AG09309 (cell line): ENCODE data around the gene CYFIP1.

ENCODE experiments used
- DNase-seq: peaks from one replicate; pipeline ENCODE4 v3.0.0-alpha.2; 2010; ENCODE audit warnings: low read depth
- H3K4me3 ChIP-seq: 2 replicates; pipeline ENCODE4 v1.5.1; 2011; ENCODE audit warnings: mild to moderate bottlenecking, low read depth, low read length, moderate library complexity; ENCODE audit not compliant: control insufficient read depth
- TF ChIP-seq, protein P1 (sequence below): IDR thresholded peaks from 2 replicates; pipeline ENCODE4 v1.5.1; 2011; ENCODE audit warnings: mild to moderate bottlenecking, low read depth, low read length, inconsistent platforms; ENCODE audit not compliant: insufficient read depth, control insufficient read depth; ENCODE audit errors: missing control alignments

CYFIP1 gene

DNA sequence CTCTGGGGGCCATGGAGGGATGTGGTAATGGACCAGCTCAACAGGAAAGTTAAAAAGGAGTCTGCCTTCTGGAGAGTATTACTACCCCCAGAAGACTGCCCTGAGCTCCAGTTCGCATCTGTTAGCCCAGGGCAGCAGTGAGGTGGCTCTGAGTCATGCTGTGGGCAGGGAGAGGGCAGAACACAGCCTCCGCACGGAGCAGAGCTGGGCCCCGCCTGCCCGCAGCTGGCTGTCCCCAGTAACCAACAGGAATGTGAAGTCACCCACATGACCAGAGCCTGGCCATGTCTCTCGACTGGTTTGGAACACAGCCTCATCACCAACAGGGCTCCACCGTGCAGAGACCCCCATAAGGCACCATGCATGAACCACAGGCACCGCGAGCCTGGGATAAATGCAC is 62.1 kb downstream of the CYFIP1 start:
- TF ChIP-seq, protein P1, sequence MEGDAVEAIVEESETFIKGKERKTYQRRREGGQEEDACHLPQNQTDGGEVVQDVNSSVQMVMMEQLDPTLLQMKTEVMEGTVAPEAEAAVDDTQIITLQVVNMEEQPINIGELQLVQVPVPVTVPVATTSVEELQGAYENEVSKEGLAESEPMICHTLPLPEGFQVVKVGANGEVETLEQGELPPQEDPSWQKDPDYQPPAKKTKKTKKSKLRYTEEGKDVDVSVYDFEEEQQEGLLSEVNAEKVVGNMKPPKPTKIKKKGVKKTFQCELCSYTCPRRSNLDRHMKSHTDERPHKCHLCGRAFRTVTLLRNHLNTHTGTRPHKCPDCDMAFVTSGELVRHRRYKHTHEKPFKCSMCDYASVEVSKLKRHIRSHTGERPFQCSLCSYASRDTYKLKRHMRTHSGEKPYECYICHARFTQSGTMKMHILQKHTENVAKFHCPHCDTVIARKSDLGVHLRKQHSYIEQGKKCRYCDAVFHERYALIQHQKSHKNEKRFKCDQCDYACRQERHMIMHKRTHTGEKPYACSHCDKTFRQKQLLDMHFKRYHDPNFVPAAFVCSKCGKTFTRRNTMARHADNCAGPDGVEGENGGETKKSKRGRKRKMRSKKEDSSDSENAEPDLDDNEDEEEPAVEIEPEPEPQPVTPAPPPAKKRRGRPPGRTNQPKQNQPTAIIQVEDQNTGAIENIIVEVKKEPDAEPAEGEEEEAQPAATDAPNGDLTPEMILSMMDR = no peak
- no peak for DNase-seq
- no peak overlapping the region for H3K4me3 ChIP-seq

DNA sequence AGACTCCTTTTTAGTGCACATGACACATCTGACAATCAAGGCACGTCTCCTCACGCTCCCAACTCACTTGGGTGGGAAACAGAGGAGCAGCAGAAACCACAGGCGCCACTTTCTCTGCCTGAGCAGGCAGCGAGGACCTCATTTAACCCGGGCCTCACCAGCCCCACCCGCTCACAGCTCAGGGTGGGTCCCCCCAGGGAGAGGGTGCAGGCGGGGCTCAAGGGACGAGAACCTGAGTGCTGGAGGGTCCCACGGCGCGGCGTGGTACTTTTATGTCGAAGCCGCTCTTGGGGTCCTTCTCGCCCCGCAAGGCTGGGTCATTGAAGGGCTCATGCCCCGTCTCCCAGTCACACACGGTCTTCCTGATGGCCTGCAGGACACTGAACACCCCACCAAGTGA is 62.6 kb downstream of the CYFIP1 start:
- TF ChIP-seq, protein P1 = no peak
- no peak overlapping the region for H3K4me3 ChIP-seq
- DNase-seq = no peak

DNA sequence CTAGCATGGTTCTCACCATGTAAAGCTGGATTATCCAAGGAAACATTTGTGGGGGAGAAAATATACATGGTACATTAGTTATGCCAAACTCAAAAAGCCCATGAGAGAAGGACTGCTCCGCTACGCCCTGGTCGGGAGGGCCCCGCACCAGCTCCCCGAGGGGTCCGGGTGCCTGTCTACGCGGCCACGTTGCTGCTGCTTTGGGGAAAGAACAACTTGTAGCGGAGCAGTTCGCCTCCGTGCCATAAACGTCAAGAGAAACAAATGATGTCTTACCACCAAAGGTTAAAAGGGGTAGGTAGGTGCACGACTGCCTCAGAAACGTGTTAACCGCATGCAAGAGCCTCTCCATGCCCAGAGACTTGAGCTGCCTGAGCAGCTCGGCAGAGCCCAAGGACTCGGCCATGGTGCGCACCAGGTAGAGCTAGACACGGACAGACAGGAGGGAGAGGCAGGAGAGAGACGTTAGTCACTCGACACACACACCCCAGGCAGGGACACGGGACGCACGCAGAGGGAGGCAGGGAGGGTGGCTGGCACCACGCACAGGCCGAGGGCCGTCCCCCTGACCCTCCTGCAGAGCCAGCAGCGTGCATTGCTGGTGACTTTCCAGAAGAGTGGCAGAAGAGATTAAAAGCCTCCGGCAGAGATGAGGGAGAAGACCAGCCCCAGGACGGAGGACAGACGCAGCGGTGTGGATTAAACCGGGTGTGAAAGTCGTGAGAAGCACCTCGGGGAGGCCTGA is 63.4 kb downstream of the CYFIP1 start:
- TF ChIP-seq, protein P1 = no peak
- no peak for DNase-seq
- no peak overlapping the region for H3K4me3 ChIP-seq

DNA sequence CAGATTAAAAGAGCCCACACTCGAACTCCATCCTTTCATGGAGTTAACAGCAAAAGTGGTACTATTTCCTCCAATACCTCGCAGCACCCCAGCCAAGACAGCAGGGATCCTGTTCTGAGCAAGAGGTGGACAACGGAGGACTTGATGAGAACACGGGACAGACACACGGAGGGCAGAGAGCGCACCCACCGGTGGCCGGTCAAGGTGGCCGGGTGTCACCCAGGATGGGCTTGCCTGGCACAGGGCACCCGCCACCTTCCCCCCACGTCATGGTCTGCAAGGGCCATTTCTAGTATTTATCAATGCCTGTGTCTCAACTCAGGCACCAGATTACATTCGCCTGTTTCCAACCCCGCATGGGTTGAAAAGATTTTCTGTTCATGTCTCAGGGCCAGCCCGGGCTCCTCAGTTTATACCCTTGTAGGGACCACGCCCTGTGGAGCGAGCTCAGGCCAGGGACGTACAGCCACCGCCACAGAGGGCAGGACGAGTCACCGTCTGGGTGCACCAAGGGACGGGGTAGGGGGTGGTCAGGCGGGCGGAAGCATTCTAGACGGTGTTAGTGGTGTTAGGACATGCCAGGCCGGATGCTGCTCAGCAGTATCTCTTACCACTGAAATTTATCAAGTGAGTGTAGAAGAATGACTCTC is 64.2 kb downstream of the CYFIP1 start:
- DNase-seq = no peak
- no peak overlapping the region for H3K4me3 ChIP-seq
- TF ChIP-seq, protein P1 = no peak

DNA sequence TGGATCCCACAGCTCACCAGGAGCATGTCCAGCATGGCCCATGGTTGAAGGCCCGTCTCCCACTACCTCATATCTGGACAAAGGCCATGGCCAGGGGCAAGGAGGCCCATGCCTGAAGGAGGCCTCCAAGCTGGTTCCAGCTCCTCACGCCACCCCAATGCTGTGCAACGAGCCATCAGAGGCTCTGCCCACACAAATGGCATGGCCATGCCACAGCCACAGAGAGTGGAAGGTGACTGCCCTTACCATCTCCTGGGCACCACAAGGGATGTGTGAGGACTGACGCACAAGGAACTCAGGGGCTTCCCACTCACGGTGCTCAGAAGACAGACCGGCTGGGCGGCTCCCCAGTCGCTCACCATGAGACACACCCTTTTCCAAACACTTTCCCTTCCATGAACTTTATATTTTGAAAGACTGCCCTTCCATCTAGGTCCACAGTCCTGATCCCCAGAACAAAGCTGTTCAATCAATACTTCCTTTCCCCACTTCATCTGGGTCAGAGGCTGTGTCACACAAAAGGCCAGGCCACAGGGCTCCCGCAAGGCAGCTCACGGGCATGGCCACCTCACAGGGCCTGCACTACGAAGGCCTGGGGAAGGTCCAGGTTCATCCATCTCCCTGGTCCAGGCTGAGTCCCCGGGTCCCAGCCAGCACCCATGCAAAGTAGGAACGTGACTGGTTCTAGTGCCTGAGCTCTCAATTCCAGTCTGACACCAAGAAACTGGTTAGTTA is 66.4 kb downstream of the CYFIP1 start:
- TF ChIP-seq, protein P1 = no peak
- no peak for DNase-seq
- H3K4me3 ChIP-seq = no peak overlapping the region

DNA sequence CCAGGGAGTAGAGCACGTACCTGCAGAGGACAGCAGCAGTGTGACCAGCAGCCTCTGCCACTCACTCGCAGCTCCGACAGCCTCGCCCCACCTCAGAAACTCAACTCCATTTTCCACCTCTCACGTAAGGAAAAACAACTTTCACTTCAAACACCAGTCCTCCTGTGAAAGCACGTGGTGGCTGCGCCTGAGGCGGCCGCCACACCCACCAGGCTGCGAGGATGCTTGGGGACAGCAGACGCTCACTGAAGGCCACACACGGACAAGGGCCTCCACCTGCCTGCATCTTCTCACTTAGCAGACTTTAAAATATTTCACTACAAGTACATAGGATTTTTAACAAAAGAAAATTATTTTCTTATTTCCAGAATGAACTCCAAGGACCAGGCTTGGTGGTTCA is 67.9 kb downstream of the CYFIP1 start:
- TF ChIP-seq, protein P1 = no peak
- H3K4me3 ChIP-seq = no peak overlapping the region
- DNase-seq = no peak
